Astrocyte (in vitro differentiated cells and primary cell): ENCODE measurements around the gene RAB11FIP3. TPM values are rescaled to one million over a fixed set of nuclear protein-coding genes. Genes with fewer than 3 reads are reported as not detected.

Experiments used
- DNase-seq: peaks from one replicate; pipeline ENCODE4 v3.0.0-alpha.2; 2010; ENCODE audit warnings: low read depth
- FAIRE-seq: peaks from 2 replicates; lab custom pipeline; 2011; peaks lifted over from hg19 to GRCh38; lab: Jason Lieb, UNC
- H2AFZ ChIP-seq: 2 replicates; pipeline ENCODE4 v1.6.0; 2012; ENCODE audit warnings: low read depth, low read length, inconsistent platforms
- H3K27ac ChIP-seq: 2 replicates; pipeline ENCODE4 v1.5.1; 2011; ENCODE audit warnings: low read depth, low read length, inconsistent platforms
- H3K27me3 ChIP-seq: 2 replicates; pipeline ENCODE4 v1.6.0; 2011; ENCODE audit warnings: low read length, inconsistent platforms; ENCODE audit not compliant: insufficient read depth
- H3K36me3 ChIP-seq: 2 replicates; pipeline ENCODE4 v1.5.1; 2011; ENCODE audit warnings: low read length, inconsistent platforms; ENCODE audit not compliant: insufficient read depth
- H3K4me1 ChIP-seq: 2 replicates; pipeline ENCODE4 v1.5.1; 2011; ENCODE audit warnings: low read length, inconsistent platforms; ENCODE audit not compliant: insufficient read depth
- H3K4me2 ChIP-seq: 2 replicates; pipeline ENCODE4 v1.6.0; 2012; ENCODE audit warnings: low read length, inconsistent platforms
- H3K4me3 ChIP-seq: 2 replicates; pipeline ENCODE4 v1.5.1; 2011; ENCODE audit warnings: low read depth, mild to moderate bottlenecking, low read length, inconsistent platforms; ENCODE audit not compliant: insufficient read depth
- H3K79me2 ChIP-seq: 2 replicates; pipeline ENCODE4 v1.6.0; 2012; ENCODE audit warnings: mild to moderate bottlenecking, low read length, inconsistent platforms; ENCODE audit not compliant: insufficient read depth
- H3K9ac ChIP-seq: 2 replicates; pipeline ENCODE4 v1.6.0; 2012; ENCODE audit warnings: mild to moderate bottlenecking, low read length, inconsistent platforms
- H3K9me3 ChIP-seq: 2 replicates; pipeline ENCODE4 v1.5.1; 2012; ENCODE audit warnings: low read depth, mild to moderate bottlenecking, low read length, inconsistent platforms; ENCODE audit not compliant: insufficient read depth
- H4K20me1 ChIP-seq: 2 replicates; pipeline ENCODE4 v1.6.0; 2012; ENCODE audit warnings: low read length, inconsistent platforms; ENCODE audit not compliant: insufficient read depth
- H3K27ac Mint-ChIP-seq: one replicate; pipeline ENCODE4 v1.8.0; 2021; ENCODE audit warnings: mild to moderate bottlenecking, mixed read lengths; ENCODE audit not compliant: unreplicated experiment
- H3K27me3 Mint-ChIP-seq: one replicate; pipeline ENCODE4 v1.8.0; 2021; ENCODE audit warnings: low read depth, mixed read lengths; ENCODE audit not compliant: unreplicated experiment
- H3K36me3 Mint-ChIP-seq: one replicate; pipeline ENCODE4 v1.8.0; 2021; ENCODE audit warnings: low read depth, mixed read lengths; ENCODE audit not compliant: unreplicated experiment
- H3K4me1 Mint-ChIP-seq: one replicate; pipeline ENCODE4 v1.8.0; 2021; ENCODE audit warnings: low read depth, mixed read lengths; ENCODE audit not compliant: unreplicated experiment
- H3K4me3 Mint-ChIP-seq: one replicate; pipeline ENCODE4 v1.8.0; 2021; ENCODE audit warnings: mild to moderate bottlenecking, moderate library complexity, mixed read lengths; ENCODE audit not compliant: unreplicated experiment
- H3K9me3 Mint-ChIP-seq: one replicate; pipeline ENCODE4 v1.8.0; 2021; ENCODE audit warnings: mild to moderate bottlenecking, mixed read lengths; ENCODE audit not compliant: unreplicated experiment
- CTCF ChIP-seq: IDR thresholded peaks from 2 replicates; pipeline ENCODE4 v1.5.1; 2011; ENCODE audit warnings: low read depth, mild to moderate bottlenecking, inconsistent platforms, low read length, moderate library complexity; ENCODE audit not compliant: insufficient read depth
- EZH2 ChIP-seq: IDR thresholded peaks from 2 replicates; pipeline ENCODE4 v1.6.1; 2012; ENCODE audit warnings: mild to moderate bottlenecking, low read length, inconsistent platforms; ENCODE audit not compliant: insufficient read depth
- total RNA-seq: library from RNA; stranded (reverse); gene quantifications from 2 replicates; pipeline ENCODE4 v1.2.1, GENCODE V29; 2021

Gene RAB11FIP3
- total RNA-seq, 1 donor from 2014 or later = 21.2 TPM

GRCh38 chr16:450385-450784, 24.9 kb downstream of the RAB11FIP3 start:
- Histone ChIP-seq H3K79me2 (peaks cover 39% of the 10 kb centered on the region), H3K27me3 (no peaks in the 10 kb centered on the region), H3K4me1 (no peaks in the 10 kb centered on the region), H3K4me3 (no peak overlapping the region), H3K9me3 (no peaks in the 10 kb centered on the region), H2AFZ (no peak overlapping the region), H4K20me1 (peaks cover 43% of the 10 kb centered on the region), H3K27ac (no peak overlapping the region), H3K4me2 (no peak overlapping the region), H3K9ac (no peak overlapping the region), H3K36me3 (no peaks in the 10 kb centered on the region)
- no peak overlapping the region for H3K27ac Mint-ChIP-seq
- H3K9me3 Mint-ChIP-seq = no peaks in the 10 kb centered on the region
- no peak for DNase-seq
- H3K4me3 Mint-ChIP-seq = no peak overlapping the region
- no peak for FAIRE-seq
- no peaks in the 10 kb centered on the region for H3K4me1 Mint-ChIP-seq
- no peaks in the 10 kb centered on the region for H3K36me3 Mint-ChIP-seq
- H3K27me3 Mint-ChIP-seq = no peaks in the 10 kb centered on the region
- TF ChIP-seq EZH2 = no peak

DNA sequence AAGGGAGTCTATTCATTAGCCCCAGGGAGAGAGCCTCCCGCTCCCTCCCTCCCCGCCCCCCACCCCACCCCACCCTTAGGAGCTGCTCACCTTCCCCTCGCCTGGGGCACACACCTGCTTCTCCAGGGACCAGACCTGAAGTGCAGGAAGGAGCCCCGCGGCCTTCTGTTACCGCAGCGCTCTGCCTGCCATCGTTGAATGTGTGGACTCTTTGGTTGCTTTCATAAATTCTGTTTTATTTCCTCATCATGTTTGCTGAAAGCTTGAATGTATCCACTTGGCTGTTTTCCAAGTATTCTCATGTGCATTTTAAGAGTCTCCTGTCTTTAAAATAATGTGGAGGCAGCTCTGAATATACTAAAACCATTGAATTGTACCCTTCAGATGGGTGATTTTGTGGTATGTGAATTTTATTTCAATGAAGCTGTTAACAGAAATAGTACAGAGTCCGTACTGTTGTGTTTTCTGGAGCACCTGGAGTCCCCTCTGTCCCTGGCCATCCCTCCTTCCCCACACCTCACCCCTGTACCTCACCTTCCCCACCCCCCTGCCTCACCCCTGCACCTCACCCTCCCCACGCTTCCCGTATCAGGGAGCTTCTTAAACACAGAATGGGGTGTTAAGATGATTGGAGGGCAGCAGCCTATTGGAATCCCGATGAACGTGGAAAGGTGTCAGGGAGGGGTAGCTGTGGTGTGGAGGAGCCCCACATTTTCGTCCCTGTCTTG, 25.5 kb downstream of the RAB11FIP3 start:
- Mint-ChIP-seq H3K4me1 (no peaks in the 10 kb centered on the region), H3K27ac (no peak overlapping the region), H3K9me3 (no peaks in the 10 kb centered on the region), H3K4me3 (no peak overlapping the region), H3K27me3 (no peaks in the 10 kb centered on the region), H3K36me3 (no peaks in the 10 kb centered on the region)
- Histone ChIP-seq H3K4me2 (no peak overlapping the region), H3K9me3 (no peaks in the 10 kb centered on the region), H3K27ac (no peak overlapping the region), H3K79me2 (peaks cover 39% of the 10 kb centered on the region), H3K36me3 (no peaks in the 10 kb centered on the region), H4K20me1 (peaks cover 42% of the 10 kb centered on the region), H2AFZ (no peak overlapping the region), H3K27me3 (no peaks in the 10 kb centered on the region), H3K9ac (no peak overlapping the region), H3K4me3 (no peak overlapping the region), H3K4me1 (no peaks in the 10 kb centered on the region)
- TF ChIP-seq EZH2 (no peak), CTCF (no peak)
- FAIRE-seq (no peak), DNase-seq (no peak)

- no peaks in the 10 kb centered on the region for H3K27me3 Mint-ChIP-seq
- Histone ChIP-seq H3K27me3 (no peaks in the 10 kb centered on the region), H2AFZ (no peak overlapping the region), H3K36me3 (no peaks in the 10 kb centered on the region), H3K9me3 (no peaks in the 10 kb centered on the region), H3K27ac (no peak overlapping the region), H3K4me2 (no peak overlapping the region), H3K9ac (no peak overlapping the region), H3K4me3 (no peak overlapping the region), H3K79me2 (peaks cover 28% of the 10 kb centered on the region), H3K4me1 (no peaks in the 10 kb centered on the region), H4K20me1 (peaks cover 47% of the 10 kb centered on the region)
- no peak overlapping the region for H3K4me3 Mint-ChIP-seq
- H3K9me3 Mint-ChIP-seq = no peaks in the 10 kb centered on the region
- DNase-seq (no peak), FAIRE-seq (no peak)
- peaks cover 8% of the 10 kb centered on the region for H3K4me1 Mint-ChIP-seq
- H3K36me3 Mint-ChIP-seq = no peaks in the 10 kb centered on the region
- H3K27ac Mint-ChIP-seq = no peak overlapping the region
- no peak for TF ChIP-seq CTCF
- no peak for TF ChIP-seq EZH2
Measured at GRCh38 chr16:454397-454940, 29.0 kb downstream of the RAB11FIP3 start.
